T-helper 1 cell treated with Interleukin-12 subunit alpha and Interleukin-12 subunit beta and Interleukin-4 antibody, amounts not matched to agents 30 μg/mL and 1 μg/mL, for 36 hours (primary cell): ENCODE data around the gene OR11H12.
"Not testable (repeated sequence)": the region's sequence is repeated elsewhere in the genome, so short reads cannot be mapped to it uniquely, and the experiment has no call there.

Experiments
- H3K27ac Mint-ChIP-seq: one replicate; pipeline ENCODE4 v1.8.0; 2021; ENCODE audit warnings: mild to moderate bottlenecking, mixed read lengths
- H3K27me3 Mint-ChIP-seq: one replicate; pipeline ENCODE4 v1.8.0; 2021; ENCODE audit warnings: low read depth, mixed read lengths
- H3K36me3 Mint-ChIP-seq: one replicate; pipeline ENCODE4 v1.8.0; 2021; ENCODE audit warnings: low read depth, mixed read lengths
- H3K4me1 Mint-ChIP-seq: one replicate; pipeline ENCODE4 v1.8.0; 2021; ENCODE audit warnings: low read depth, mixed read lengths
- H3K4me3 Mint-ChIP-seq: one replicate; pipeline ENCODE4 v1.8.0; 2021; ENCODE audit warnings: mild to moderate bottlenecking, moderate library complexity, mixed read lengths
- H3K9me3 Mint-ChIP-seq: one replicate; pipeline ENCODE4 v1.8.0; 2021; ENCODE audit warnings: mixed read lengths

OR11H12 gene

GRCh38 chr14:18600817-18601216 is at the start of gene OR11H12:
OR11H12 (plus strand) TSS chr14:18601117; CDS start chr14:18601117, 0 bp downstream.
- H3K36me3 Mint-ChIP-seq, H3K4me3 Mint-ChIP-seq, H3K4me1 Mint-ChIP-seq, H3K9me3 Mint-ChIP-seq, H3K27ac Mint-ChIP-seq, H3K27me3 Mint-ChIP-seq: not testable (repeated sequence)

GRCh38 chr14:18582908-18583307 is 18.0 kb upstream of the OR11H12 start:
- not testable (repeated sequence) for H3K4me3 Mint-ChIP-seq, H3K9me3 Mint-ChIP-seq, H3K27ac Mint-ChIP-seq, H3K36me3 Mint-ChIP-seq, H3K27me3 Mint-ChIP-seq, H3K4me1 Mint-ChIP-seq

GRCh38 chr14:18626610-18627213 is 25.8 kb downstream of the OR11H12 start:
- not testable (repeated sequence) for H3K9me3 Mint-ChIP-seq, H3K4me3 Mint-ChIP-seq, H3K27me3 Mint-ChIP-seq, H3K36me3 Mint-ChIP-seq, H3K27ac Mint-ChIP-seq, H3K4me1 Mint-ChIP-seq

- not testable (repeated sequence) for H3K4me1 Mint-ChIP-seq, H3K27me3 Mint-ChIP-seq, H3K9me3 Mint-ChIP-seq, H3K36me3 Mint-ChIP-seq, H3K4me3 Mint-ChIP-seq, H3K27ac Mint-ChIP-seq
These were observed 35.1 kb downstream of the OR11H12 start for GRCh38 chr14:18636066-18636465.

GRCh38 chr14:18638032-18638431 is 37.1 kb downstream of the OR11H12 start:
- H3K27ac Mint-ChIP-seq, H3K36me3 Mint-ChIP-seq, H3K27me3 Mint-ChIP-seq, H3K4me1 Mint-ChIP-seq, H3K4me3 Mint-ChIP-seq, H3K9me3 Mint-ChIP-seq: not testable (repeated sequence)

GRCh38 chr14:18638785-18639184 is 37.9 kb downstream of the OR11H12 start:
- not testable (repeated sequence) for H3K36me3 Mint-ChIP-seq, H3K27me3 Mint-ChIP-seq, H3K4me3 Mint-ChIP-seq, H3K27ac Mint-ChIP-seq, H3K4me1 Mint-ChIP-seq, H3K9me3 Mint-ChIP-seq

GRCh38 chr14:18646075-18646730 is 45.3 kb downstream of the OR11H12 start:
- not testable (repeated sequence) for H3K36me3 Mint-ChIP-seq, H3K27me3 Mint-ChIP-seq, H3K4me1 Mint-ChIP-seq, H3K9me3 Mint-ChIP-seq, H3K4me3 Mint-ChIP-seq, H3K27ac Mint-ChIP-seq
